Activated CD4-positive, alpha-beta T cell treated with anti-CD3 and anti-CD28 coated beads for 4 hours (primary cell): Measurements from ENCODE around the gene UBE2J1.
A peak's percentile ranks its signal among the peaks of the same experiment; 100 is the strongest.
"Not testable (repeated sequence)": the region's sequence is repeated elsewhere in the genome, so short reads cannot be mapped to it uniquely, and the experiment has no call there.

Source experiments
- DNase-seq, 2 donors: peaks; one replicate each; pipeline ENCODE4 v3.0.0-alpha.2; 2020

UBE2J1 gene

GRCh38 chr6:89317067-89317466 lies 35.5 kb downstream of the UBE2J1 start:
- DNase-seq: no peak

DNA sequence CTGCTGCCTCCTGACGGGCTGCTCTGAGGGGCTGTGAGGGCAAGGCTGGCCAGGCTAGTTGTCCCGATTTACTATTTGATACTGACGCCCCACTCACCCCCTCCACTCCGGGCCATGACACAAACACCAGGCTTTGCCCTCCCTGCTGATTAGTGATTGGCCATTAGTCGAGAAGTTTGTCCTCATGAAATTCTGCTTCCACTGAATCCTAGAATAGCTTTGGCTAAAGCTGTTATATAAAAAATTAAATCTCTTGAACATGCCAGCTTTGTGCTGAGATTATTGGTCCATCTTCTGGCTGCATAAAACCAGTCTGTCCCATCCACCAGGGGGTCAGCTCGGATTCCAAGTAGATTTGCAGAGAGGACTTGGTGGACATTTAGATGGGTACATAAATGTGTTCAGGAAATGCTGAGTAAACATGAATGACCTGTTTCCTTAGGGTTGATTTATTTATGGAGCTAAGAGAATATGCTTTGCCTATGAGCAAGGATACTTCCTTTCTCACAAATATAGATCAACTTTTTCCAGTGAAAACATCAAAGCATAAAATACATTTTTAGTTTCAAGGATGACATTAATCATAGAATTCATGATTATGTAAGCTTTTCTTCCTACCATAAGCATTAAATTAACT lies 37.2 kb downstream of the UBE2J1 start, which contains the start of gene GABRR2:
Gene GABRR2 (minus strand): TSS at position 51 of the 637 bp plus-strand sequence. CDS start 134 bp downstream, outside the sequence.
- no peak for DNase-seq

GRCh38 chr6:89314692-89315091 lies 37.8 kb downstream of the UBE2J1 start:
- no peak for DNase-seq

DNA sequence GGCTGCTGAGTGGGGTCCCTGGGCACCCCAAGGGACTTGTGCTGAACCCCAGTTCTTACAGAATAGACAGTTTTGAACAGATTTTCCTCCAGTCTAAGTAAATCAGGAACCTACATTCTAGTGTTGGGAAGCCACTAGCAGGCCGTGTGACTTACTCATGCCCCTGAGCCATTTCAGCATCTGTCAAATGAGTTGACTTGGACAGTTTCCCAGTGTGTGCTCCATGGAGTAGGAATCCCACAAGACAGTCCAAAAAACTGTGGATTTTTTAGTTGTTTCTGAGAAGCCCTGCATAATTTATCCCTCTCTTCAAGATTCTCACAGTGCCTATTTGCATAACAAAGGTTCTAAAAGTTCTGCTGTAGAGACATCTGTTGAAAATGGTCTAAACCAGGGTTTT lies 39.5 kb downstream of the UBE2J1 start:
- DNase-seq: no peak

DNA sequence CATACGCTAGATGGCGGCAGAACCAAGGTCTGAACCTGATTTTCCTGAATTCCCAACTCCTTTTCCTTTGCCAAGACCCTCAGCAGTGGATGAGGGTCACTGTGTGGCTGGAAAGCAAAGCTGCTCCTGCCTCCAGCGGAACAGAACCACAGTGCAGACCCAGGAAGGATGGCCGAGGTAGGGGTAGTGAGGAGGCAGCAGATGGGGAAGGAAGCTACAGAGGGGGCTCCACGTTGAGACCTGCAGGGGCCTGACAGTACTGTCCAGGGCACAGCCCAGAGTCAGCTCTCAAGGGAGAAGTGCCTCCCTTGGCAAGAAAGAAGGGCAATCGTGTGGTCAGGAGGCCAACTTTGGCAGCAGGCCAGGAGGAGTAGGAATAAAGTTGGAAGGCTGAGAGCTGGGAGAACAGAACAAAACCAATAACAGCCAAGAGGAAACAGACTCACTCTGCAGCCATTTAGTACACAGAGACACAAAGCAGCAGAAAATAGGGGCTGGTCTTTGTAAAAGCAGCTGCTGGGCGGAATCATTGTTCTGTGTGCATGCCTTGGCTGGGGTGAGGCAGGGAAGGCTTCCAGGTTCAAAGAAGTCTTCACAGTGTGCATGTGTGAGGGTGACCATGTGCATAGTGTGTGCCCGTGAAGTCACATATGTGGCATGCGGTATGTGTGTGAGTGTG lies 40.5 kb downstream of the UBE2J1 start:
- DNase-seq: no peak

GRCh38 chr6:89311530-89311852 lies 41.0 kb downstream of the UBE2J1 start:
- no peak for DNase-seq

GRCh38 chr6:89310929-89311328 lies 41.6 kb downstream of the UBE2J1 start:
- no peak for DNase-seq

DNA sequence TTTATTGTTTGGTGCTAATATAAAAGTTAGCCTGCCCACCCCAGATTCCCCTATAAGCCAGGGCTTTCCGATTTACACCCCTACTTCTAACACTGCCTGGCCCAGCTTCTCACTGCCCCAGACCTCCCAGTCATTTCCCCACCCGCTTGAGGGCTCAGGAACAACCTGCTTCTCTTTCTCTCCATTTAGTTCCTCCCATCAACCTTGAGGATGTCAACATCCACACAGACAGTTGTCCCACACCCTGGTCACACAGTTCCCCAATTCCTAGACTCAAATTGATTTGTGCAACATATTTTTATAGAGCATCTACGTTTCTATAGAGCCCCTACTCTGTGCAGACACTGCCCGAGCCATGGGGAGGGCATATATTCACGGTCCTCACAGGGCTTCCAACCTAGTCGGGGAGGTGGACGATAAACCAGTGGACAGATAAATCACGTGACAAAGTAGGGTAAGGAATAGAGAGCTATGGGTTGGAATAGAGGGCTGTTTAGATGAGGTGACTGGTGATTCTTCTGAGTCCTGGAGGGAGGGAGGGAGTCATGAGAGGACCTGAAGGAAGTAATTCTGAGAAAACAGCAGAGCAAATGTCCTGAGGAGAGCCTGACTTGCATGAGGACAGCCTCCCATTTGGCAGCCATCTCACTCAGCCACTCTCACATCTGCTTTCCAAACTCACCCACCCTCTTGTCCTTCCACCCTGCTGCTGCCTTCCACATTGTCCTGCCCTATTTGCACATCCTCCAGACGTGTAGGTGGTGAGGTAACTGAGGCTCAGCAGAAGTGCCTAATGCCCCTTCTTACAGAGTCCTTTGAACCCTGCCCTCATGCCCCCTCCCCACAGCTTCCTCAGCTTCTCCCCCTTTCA lies 43.8 kb downstream of the UBE2J1 start:
- no peak for DNase-seq

- DNase-seq: not testable (repeated sequence)
These were observed 48.0 kb downstream of the UBE2J1 start for GRCh38 chr6:89304517-89304916.

DNA sequence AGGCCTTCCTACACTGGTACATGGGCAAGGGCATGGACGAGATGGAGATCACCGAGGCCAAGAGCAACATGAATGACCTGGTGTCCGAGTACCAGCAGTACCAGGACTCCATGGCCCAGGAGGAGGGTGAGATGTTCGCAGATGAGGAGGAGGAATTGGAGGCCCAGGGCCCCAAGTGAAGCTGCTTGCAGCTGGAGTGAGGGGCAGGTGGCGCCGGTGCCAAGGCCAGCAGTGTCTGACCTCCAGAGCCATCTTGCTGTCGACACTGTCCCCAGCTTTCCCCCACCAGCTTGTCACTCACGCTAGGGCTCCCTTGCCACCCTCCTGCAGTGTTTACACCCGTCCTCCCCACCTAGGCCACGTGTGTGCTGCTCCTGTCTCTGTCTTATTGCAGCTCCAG lies 49.6 kb downstream of the UBE2J1 start:
- DNase-seq: no peak

- no peak for DNase-seq
These were observed 50.2 kb downstream of the UBE2J1 start for GRCh38 chr6:89302195-89302770.

DNA sequence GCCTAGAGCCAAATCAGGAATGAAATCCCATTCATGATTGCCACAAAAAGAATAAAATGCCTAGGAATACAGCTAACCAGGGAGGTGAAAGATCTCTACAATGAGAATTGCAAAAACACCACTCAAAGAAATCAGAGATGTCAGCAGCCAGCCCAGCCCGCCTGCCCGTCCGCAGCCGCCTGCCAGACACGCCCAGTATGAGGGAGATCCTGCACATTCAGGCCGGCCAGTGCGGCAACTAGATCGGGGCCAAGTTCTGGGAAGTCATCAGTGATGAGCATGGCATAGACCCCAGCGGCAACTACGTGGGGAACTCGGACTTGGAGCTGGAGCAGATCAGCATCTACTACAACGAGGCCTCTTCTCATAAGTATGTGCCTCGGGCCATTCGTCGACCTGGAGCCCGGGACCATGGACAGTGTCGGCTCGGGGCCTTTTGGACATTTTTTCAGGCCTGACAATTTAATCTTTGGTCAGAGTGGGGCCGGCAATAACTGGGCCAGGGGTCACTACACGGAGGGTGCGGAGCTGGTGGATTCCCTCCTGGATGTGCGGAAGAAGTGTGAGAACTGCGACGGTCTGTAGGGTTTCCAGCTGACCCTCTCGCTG lies 50.8 kb downstream of the UBE2J1 start:
- DNase-seq: no peak

- no peak for DNase-seq
These were observed 53.1 kb downstream of the UBE2J1 start for GRCh38 chr6:89299466-89299850.

GRCh38 chr6:89298680-89299465 lies 53.6 kb downstream of the UBE2J1 start:
- peak in 1 of 2 donors; percentile 54 for DNase-seq

GRCh38 chr6:89297695-89298351 lies 54.7 kb downstream of the UBE2J1 start:
- DNase-seq: peak; percentile 66 to 68

DNA sequence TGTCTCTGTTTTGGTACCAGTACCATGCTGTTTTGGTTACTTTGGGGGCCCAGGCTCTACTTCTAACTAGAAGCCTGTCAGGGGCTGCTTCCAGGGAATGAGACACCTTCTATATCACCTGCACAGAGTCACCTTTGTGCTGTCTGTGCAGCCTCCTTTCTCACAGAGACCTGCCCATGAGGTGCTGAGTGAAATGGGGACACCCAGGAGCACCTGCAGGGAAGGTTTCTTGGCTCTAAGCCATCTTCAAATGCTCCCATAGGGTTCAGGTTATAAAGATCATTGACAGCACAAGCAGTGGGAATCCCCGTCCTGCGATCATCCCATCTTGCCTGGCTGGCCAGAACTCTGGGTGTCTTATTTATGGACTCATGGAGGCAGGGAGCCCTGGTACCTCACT lies 56.5 kb downstream of the UBE2J1 start:
- no peak for DNase-seq

DNA sequence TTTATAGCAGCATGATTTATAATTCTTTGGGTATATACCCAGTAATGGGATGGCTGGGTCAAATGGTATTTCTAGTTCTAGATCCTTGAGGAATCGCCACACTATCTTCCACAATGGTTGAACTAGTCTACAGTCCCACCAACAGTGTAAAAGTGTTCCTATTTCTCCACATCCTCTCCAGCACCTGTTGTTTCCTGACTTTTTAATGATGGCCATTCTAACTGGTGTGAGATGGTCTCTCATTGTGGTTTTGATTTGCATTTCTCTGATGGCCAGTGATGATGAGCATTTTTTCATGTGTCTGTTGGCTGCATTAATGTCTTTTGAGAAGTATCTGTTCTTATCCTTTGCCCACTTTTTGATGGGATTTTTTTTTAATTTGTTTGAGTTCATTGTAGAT lies 57.4 kb downstream of the UBE2J1 start:
- not testable (repeated sequence) for DNase-seq

- no peak for DNase-seq
These were observed 61.2 kb downstream of the UBE2J1 start for GRCh38 chr6:89291256-89291819.

DNA sequence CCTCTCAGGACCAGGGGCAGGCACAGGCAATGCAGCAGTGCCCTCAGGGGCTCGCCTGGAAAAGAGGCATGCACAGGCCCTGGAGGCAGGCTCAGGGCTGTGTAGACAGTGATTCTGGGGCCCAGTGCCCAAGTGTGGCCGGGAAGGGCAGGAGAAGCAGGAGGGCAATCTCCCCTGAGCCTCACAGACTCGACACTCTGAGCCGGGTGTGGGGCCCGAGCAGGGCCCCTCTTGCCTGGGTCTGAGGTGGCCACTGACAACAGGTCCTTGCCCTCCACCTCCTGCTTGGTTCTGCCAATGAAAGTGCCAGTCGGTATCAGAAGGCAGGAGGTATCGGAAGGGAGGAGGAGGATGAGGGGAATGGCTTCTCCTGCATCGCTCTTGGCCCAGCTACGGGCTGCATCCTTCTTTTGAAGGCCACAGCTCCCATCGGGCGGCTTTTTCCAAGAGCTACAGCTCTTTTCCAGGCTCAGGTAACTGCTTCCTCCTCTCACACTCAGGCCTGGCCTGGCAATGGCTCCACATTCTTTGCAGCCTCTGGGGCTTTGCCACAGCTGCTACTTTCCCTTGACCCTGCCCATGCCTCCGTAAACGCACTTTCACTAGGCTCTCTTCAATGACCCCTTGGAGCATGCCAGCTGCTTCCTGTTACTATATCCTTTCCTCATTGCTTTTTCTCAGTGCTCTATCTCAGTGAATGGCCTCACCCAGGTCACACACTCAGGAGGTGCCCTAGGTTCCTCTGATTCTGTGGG lies 61.9 kb downstream of the UBE2J1 start:
- no peak for DNase-seq

GRCh38 chr6:89289710-89290109 lies 62.8 kb downstream of the UBE2J1 start:
- no peak for DNase-seq
